ENCODE results near the gene SPAG6.

The SPAG6 gene

GRCh38 chr10:22322641-22323160 lies 22.6 kb upstream of the SPAG6 start:
- DNase-seq: no peak

- DNase-seq: no peak
Observed at GRCh38 chr10:22323538-22324305, 21.6 kb upstream of the SPAG6 start.

- DNase-seq: no peak
Observed at GRCh38 chr10:22324413-22324812, 20.9 kb upstream of the SPAG6 start.

DNA sequence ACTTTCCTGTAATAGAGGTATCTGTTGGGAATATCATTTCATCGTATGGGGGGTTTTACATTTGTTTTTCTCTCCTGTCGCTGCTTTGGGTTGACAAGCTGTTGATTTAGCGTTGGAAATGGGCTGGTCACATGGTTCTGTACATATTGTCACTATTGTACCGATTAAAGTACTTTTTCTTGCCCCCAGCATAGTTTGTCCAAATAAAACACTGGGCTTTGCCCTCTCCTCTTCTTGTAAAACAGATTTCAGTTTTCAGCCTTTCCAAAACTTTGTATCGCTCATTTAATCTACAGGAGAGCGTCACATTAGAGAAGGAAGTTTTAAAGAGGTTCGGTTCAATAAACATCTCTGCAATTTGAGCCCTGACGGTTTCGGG lies 20.4 kb upstream of the SPAG6 start:
- no peak for DNase-seq

GRCh38 chr10:22325272-22326144 lies 19.8 kb upstream of the SPAG6 start:
- peak; percentile 86 for DNase-seq

- peak; percentile 32 for DNase-seq
Observed at GRCh38 chr10:22326145-22326702, 19.1 kb upstream of the SPAG6 start.

- no peak for DNase-seq
Observed at GRCh38 chr10:22329150-22329549, 16.1 kb upstream of the SPAG6 start.

DNA sequence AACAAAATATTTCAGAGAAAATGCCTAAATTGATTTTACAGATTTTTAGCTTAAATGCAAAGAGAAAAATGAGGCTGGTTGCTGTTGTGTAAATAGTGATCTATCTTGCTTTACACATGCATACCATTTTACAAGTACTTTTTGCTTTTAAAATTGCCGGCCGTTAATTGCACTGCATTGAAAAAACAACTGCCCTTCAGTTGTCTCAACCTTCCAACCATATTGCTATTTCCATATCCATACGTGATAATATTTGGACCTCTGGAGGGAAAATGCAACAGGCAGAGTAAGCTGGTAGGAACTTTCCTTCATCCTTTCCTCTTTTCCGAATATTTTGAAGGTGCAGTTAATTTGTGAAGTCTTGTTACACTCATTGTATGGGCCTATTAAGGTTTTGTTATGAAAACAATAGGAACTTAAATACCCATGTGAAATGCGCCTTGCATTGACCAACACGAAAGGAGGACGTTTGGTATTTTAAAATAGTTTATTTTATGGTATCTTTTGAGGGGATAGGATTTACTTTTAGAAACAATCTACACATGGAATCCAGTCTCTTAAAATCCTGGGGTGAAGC lies 13.1 kb upstream of the SPAG6 start:
- DNase-seq: no peak

DNA sequence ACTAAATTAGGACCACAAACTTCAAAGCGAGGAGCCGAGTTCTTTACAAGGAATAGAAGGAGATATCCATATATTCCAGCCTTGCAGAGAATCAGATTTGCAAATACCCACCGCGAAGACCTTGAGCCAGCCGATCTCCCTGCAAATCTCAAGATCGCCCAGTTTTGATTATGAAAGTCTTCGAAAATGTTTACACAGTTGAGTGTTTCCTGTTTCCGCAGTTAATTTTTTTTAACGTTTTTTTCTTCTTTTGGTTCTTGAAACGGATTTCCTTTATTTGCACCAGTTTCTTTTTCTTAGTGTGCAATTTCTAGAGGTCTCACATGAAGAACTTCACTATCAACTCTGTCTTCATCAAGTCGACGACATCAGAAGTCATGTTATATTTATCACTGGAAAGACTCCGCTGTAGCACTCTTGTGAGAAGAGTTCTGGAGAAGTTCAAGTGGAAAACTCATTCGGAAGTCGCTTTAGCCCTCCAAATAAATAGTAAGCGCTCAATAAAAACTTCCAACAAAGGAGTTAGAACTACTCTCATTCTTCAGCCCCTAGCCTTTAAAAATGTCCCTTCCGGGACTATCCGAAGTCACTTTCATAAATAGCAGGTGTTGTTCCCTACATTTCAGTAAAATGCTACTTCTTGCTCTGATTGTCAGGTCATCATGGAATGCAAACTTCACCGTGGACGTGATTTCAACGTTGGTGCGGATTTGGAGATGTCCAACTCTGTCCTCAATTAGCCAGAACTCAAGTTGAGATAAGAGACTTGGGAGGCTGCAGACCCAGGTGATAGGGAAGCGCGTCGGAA lies 11.9 kb upstream of the SPAG6 start:
- no peak for DNase-seq

- DNase-seq: no peak
Observed at GRCh38 chr10:22333975-22334282, 11.4 kb upstream of the SPAG6 start.

- DNase-seq: no peak
Observed at GRCh38 chr10:22334414-22335172, 10.7 kb upstream of the SPAG6 start.

- DNase-seq: no peak
Observed at GRCh38 chr10:22335173-22335933, 9.9 kb upstream of the SPAG6 start.

GRCh38 chr10:22338185-22338900 lies 7.0 kb upstream of the SPAG6 start:
- DNase-seq: no peak

- no peak for DNase-seq
Observed at GRCh38 chr10:22338931-22339330, 6.4 kb upstream of the SPAG6 start.

GRCh38 chr10:22339761-22340328 lies 5.5 kb upstream of the SPAG6 start:
- DNase-seq: no peak

DNA sequence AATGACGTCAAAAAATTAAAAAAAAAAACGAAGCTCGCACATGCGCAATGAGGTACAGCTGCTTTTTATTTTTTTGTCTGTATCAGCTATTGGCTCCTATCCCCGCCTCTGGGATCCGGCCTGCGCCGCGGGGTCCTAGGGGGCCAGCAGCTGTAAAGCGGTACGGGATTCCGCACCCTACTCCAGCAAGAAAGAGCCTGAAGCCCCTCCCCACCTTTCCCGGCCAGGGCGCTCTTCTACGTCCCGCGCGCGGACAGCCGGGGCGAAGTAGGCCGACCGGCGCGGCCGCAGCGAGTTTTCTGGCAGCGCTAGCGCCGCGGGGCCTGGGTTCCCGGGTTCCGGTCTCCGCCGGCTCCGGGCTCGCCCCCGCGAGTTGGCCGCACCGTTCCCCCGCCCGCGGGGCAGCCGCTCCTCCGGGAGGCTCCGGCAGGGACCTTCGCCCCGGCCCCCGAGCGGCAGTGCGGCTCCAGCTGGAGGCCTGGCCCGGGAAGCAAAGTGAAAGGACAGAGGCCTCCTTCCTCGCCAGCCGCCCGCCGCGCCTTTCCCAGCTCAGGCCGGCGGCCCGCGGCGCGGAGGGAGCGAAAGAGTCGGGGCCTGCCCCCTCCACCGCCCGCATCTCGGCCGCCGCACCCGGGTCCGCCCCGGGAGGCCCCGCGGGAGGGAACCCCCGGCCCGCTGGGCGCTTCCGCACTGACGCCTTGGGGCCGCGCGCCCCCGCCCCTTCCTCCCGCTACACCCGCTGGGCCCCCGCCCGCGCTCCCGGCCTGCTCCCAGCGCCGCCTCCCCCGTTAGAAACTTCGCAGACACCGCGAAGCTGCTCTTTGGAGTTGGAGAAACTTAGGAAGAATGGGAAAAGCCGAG lies 4.7 kb upstream of the SPAG6 start:
- DNase-seq: peak; percentile 69

DNA sequence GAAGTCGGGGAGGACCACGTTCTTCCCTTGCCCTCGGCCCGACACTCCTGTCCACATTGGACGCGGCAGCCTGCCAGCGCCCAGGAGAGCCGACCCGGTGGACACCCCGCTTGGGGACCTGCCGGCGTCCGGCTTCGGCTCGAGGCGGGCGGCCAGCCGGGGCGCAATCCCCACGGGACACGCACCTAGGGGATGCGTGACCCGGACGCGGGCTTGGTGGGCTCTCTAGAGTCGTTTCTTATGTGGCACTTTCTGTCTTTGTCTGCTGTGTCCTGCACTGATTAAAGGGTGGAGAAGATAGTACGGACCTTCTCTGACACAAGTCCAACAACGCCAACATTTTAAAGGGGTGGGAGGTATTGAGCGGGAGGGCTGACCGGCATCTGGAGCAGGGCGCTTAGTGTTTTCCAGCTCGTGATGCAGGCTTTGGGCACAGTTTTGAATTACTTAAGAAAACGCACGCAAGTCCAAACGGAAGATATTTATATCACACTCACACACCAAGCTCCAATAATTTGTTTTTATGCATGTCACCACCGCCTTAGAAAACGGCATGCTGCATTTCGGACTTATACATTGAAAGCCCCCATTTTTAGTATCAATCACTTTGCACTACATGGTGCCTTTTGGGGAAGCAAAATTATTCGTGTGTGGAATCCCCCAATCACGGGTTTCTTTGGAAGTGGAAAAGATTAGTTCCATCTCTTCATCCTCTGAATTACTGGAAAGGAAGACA lies 3.9 kb upstream of the SPAG6 start:
- DNase-seq: peak; percentile 22

DNA sequence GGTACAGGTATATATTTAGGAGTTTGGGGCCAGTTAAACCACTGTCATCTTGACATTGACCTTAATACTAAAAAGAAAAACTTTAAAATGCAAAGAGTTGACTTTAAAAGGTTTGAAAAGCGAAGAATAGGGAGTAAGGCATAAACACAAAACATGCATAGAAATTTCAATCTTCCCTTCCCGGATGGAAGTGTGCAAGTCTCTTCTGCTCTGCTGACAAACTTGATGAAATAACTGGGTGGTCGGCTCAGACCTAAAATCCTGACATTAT lies 3.4 kb upstream of the SPAG6 start:
- no peak for DNase-seq

DNA sequence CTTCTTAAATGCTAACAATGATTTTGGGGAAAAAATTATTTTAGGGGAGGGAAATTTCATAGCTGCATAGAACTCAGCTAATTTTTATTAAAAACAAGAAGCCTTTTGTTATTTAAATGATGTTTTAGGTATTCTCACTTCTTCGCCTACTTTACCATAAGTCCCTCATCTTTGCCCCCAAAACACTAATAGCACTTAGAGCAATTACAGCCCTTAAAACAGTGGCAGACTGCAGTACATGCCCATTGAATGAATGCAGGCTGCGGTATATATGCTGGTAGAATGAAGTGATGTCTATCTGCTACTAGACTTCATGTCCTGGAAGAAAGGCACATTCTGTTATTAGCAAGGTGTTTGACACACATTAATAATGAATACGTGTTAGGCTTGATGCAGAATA lies 2.9 kb upstream of the SPAG6 start:
- DNase-seq: no peak

Data from NCI-H69 (cell line).